ENCODE measurements around the gene GIMAP6.
"Not testable (repeated sequence)": the region's sequence is repeated elsewhere in the genome, so short reads cannot be mapped to it uniquely, and the experiment has no call there.

GRCh38 chr7:150676276-150676675, 44.1 kb upstream of the GIMAP6 start:
- TF ChIP-seq CTCF, POLR2A (IDR thresholded peaks at IDR 0.05): not testable (repeated sequence)
